Measurements from ENCODE around the gene IL12RB1. TPM values are rescaled to one million over a fixed set of nuclear protein-coding genes. Genes with fewer than 3 reads are reported as not detected.
A peak's percentile ranks its signal among the peaks of the same experiment; 100 is the strongest.

The IL12RB1 gene
- total and polyA plus RNA-seq, 2 donors, result 3.7 to 7.4 TPM

DNA sequence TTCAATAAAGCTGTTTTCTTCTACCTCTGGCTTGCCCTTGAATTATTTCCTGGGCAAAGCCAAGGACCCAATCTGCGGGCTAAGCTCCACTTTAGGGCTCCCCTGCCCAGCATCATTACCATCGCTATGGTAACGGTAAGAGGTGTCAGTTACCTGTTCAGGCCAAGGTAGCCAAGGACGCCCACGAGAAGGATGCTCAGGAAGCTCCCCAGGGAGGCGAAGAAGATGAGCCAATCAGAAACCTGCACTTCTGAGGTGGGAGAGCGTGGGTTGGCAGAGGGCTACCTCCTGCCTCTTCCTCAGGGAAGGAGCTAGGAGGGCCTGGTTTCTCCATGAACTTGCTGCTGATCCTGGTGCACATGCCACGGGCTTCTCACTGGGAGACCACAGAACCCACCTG lies 24.7 kb downstream of the IL12RB1 start:
- no peak for DNase-seq (ENCODE audit: low read depth in 6 of 9, low spot score in 9 of 9)
- no peak overlapping the region for H3K4me3 ChIP-seq (ENCODE audit: low read length in 2 of 2)
- no peak overlapping the region for H3K27ac ChIP-seq (ENCODE audit: low read depth in 1 of 2, low read length in 1 of 2)
- H3K27me3 ChIP-seq (ENCODE audit: control insufficient read depth in 2 of 2, insufficient read depth in 1 of 2, low read length in 1 of 2), result no peaks in the 10 kb centered on the region
- 92% methylated on average over 8 of the region's 8 CpGs for WGBS
- peaks cover 0 to 6% of the 10 kb centered on the region in 2 donors for H3K9me3 ChIP-seq (ENCODE audit: control insufficient read depth in 2 of 2, insufficient read depth in 1 of 2, low read length in 1 of 2)
- H3K4me1 ChIP-seq (ENCODE audit: control insufficient read depth in 2 of 2, insufficient read depth in 2 of 2, low read length in 2 of 2), result peaks cover 4 to 14% of the 10 kb centered on the region in 2 donors
- H3K36me3 ChIP-seq (ENCODE audit: control insufficient read depth in 2 of 2, insufficient read depth in 2 of 2, low read length in 1 of 2), result no peaks in the 10 kb centered on the region

GRCh38 chr19:18060472-18060871 lies 26.3 kb downstream of the IL12RB1 start:
- Histone ChIP-seq H3K9me3 (ENCODE audit: control insufficient read depth in 2 of 2, insufficient read depth in 1 of 2, low read length in 1 of 2) (peaks cover 0 to 6% of the 10 kb centered on the region in 2 donors), H3K4me1 (ENCODE audit: control insufficient read depth in 2 of 2, insufficient read depth in 2 of 2, low read length in 2 of 2) (peaks cover 4 to 14% of the 10 kb centered on the region in 2 donors), H3K27me3 (ENCODE audit: control insufficient read depth in 2 of 2, insufficient read depth in 1 of 2, low read length in 1 of 2) (no peaks in the 10 kb centered on the region), H3K4me3 (ENCODE audit: low read length in 2 of 2) (no peak overlapping the region), H3K27ac (ENCODE audit: low read depth in 1 of 2, low read length in 1 of 2) (no peak overlapping the region), H3K36me3 (ENCODE audit: control insufficient read depth in 2 of 2, insufficient read depth in 2 of 2, low read length in 1 of 2) (no peaks in the 10 kb centered on the region)
- DNase-seq (ENCODE audit: low read depth in 6 of 9, low spot score in 9 of 9), result no peak
- 95% methylated on average over 6 of the region's 6 CpGs for WGBS

DNA sequence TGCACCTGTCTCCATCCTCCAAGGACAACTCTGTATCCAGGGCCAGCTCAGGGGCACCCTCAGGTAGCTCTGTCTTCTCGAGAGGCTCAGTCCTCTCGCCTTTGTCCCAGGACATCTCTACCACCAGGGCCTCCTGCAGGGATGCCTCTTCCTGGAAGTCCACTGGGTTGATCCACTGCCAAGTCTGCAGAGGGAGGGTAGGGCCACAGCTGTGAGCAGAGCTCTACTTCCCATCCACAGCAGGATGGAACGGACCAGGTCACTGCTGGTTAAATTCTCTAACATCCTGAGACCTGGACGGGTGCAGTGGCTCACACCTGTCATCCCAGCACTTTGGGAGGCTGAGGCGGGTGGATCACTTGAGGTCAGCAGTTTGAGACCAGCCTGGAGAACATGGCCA lies 26.8 kb downstream of the IL12RB1 start:
- Histone ChIP-seq H3K4me1 (ENCODE audit: control insufficient read depth in 2 of 2, insufficient read depth in 2 of 2, low read length in 2 of 2) (peaks cover 4 to 14% of the 10 kb centered on the region in 2 donors), H3K36me3 (ENCODE audit: control insufficient read depth in 2 of 2, insufficient read depth in 2 of 2, low read length in 1 of 2) (no peaks in the 10 kb centered on the region), H3K27me3 (ENCODE audit: control insufficient read depth in 2 of 2, insufficient read depth in 1 of 2, low read length in 1 of 2) (no peaks in the 10 kb centered on the region), H3K4me3 (ENCODE audit: low read length in 2 of 2) (no peak overlapping the region), H3K9me3 (ENCODE audit: control insufficient read depth in 2 of 2, insufficient read depth in 1 of 2, low read length in 1 of 2) (peaks cover 0 to 6% of the 10 kb centered on the region in 2 donors), H3K27ac (ENCODE audit: low read depth in 1 of 2, low read length in 1 of 2) (no peak overlapping the region)
- no peak for DNase-seq (ENCODE audit: low read depth in 6 of 9, low spot score in 9 of 9)
- whole genome bisulfite sequencing, result 95% methylated on average over 5 of the region's 5 CpGs

DNA sequence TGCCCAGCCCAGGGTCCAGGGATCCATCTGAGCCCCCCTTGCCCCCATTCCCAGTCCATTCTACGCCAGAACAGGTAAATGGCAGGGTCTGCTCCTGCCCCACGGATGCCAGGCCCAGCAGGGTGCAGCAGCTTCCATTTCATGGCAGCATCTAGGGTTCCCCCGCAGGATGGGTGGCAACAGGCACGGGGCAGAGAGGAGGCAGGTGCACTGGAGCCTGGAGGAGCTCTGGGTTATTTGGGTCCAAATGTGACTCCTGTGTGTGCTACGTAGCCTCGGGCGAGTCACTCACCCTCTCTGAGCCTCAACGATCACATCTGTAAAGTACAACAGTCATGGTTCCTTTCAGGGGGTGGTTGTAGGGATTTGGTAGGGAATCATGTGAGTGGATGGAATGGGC lies 27.4 kb downstream of the IL12RB1 start:
- Histone ChIP-seq H3K4me1 (ENCODE audit: control insufficient read depth in 2 of 2, insufficient read depth in 2 of 2, low read length in 2 of 2) (peaks cover 4 to 14% of the 10 kb centered on the region in 2 donors), H3K4me3 (ENCODE audit: low read length in 2 of 2) (no peak overlapping the region), H3K36me3 (ENCODE audit: control insufficient read depth in 2 of 2, insufficient read depth in 2 of 2, low read length in 1 of 2) (no peaks in the 10 kb centered on the region), H3K9me3 (ENCODE audit: control insufficient read depth in 2 of 2, insufficient read depth in 1 of 2, low read length in 1 of 2) (peaks cover 0 to 6% of the 10 kb centered on the region in 2 donors), H3K27ac (ENCODE audit: low read depth in 1 of 2, low read length in 1 of 2) (no peak overlapping the region), H3K27me3 (ENCODE audit: control insufficient read depth in 2 of 2, insufficient read depth in 1 of 2, low read length in 1 of 2) (no peaks in the 10 kb centered on the region)
- DNase-seq (ENCODE audit: low read depth in 6 of 9, low spot score in 9 of 9), result no peak
- 91% methylated on average over 8 of the region's 8 CpGs for WGBS

DNA sequence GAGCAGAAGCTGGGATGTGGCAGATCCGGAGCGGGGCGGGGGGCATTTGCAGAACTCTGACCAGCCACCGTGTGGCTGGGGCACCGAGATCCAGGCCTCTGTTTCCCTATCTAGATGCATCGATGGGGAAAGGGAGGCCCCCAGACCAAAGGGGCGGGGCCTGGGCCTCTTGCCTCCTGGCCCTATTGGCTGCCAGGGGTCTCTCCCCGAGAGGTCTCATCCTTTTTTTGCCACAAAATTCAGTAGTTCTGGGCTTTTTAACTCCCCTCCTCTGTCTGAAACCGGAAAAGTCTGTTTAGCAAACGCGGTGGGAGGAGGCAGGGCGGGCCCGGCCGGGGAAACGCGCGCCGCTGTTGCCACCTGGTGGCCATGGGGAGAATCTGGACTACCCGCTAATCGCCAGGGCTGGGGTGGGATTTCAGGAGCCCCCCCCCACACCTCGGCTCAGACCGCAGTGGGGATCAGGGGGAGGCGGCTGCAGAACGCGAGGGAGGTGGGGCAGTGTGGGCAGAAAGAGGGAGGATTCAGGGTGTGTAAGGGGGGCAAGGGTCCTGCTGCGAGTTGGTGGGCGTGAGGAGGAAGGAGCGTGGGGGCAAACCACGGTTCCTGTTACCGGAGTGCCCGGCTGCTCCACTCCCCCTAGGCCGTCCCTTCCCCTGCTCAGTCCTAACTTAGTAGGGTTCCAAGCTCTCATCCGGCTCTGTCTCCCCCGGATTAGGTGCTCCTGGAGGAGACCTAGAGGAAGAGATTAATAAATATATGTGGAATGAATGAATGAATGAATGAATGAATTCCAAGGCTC lies 28.3 kb downstream of the IL12RB1 start:
- Histone ChIP-seq H3K4me3 (ENCODE audit: low read length in 2 of 2) (peak overlapping the region; percentile 1 to 26), H3K27ac (ENCODE audit: low read depth in 1 of 2, low read length in 1 of 2) (peak overlapping the region; percentile 21 to 92), H3K9me3 (ENCODE audit: control insufficient read depth in 2 of 2, insufficient read depth in 1 of 2, low read length in 1 of 2) (peaks cover 0 to 6% of the 10 kb centered on the region in 2 donors), H3K27me3 (ENCODE audit: control insufficient read depth in 2 of 2, insufficient read depth in 1 of 2, low read length in 1 of 2) (no peaks in the 10 kb centered on the region), H3K36me3 (ENCODE audit: control insufficient read depth in 2 of 2, insufficient read depth in 2 of 2, low read length in 1 of 2) (no peaks in the 10 kb centered on the region), H3K4me1 (ENCODE audit: control insufficient read depth in 2 of 2, insufficient read depth in 2 of 2, low read length in 2 of 2) (peaks cover 4 to 14% of the 10 kb centered on the region in 2 donors)
- WGBS, result 7% methylated on average over 34 of the region's 34 CpGs
- peak; percentile 62 to 92 (median 79) for DNase-seq (ENCODE audit: low read depth in 6 of 9, low spot score in 9 of 9)

DNA sequence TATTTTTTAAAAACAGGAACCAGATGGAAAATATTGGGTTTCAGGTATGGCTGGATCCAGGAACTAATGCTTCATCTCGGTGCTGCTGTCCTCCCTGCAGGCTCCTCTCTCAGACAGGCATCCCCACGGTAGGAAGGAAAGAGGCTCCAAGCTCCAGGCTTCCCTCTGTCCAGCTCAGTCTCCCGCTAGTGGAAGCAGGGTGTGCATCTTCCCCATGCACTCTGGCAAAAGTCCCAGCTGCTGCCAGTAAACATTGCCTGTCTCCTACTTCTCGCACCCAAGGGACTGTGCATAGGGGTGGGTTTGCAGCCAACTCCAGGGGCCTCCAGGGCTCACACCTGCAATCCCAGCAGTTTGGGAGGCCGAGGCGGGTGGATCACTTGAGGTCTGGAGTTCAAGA lies 29.2 kb downstream of the IL12RB1 start:
- Histone ChIP-seq H3K27me3 (ENCODE audit: control insufficient read depth in 2 of 2, insufficient read depth in 1 of 2, low read length in 1 of 2) (no peaks in the 10 kb centered on the region), H3K4me3 (ENCODE audit: low read length in 2 of 2) (no peak overlapping the region), H3K27ac (ENCODE audit: low read depth in 1 of 2, low read length in 1 of 2) (peak overlapping the region; percentile 19 to 92), H3K9me3 (ENCODE audit: control insufficient read depth in 2 of 2, insufficient read depth in 1 of 2, low read length in 1 of 2) (peaks cover 0 to 6% of the 10 kb centered on the region in 2 donors), H3K36me3 (ENCODE audit: control insufficient read depth in 2 of 2, insufficient read depth in 2 of 2, low read length in 1 of 2) (no peaks in the 10 kb centered on the region), H3K4me1 (ENCODE audit: control insufficient read depth in 2 of 2, insufficient read depth in 2 of 2, low read length in 2 of 2) (peaks cover 4 to 14% of the 10 kb centered on the region in 2 donors)
- no peak for DNase-seq (ENCODE audit: low read depth in 6 of 9, low spot score in 9 of 9)
- 94% methylated on average over 6 of the region's 6 CpGs for WGBS

- Histone ChIP-seq H3K27ac (ENCODE audit: low read depth in 1 of 2, low read length in 1 of 2) (no peak overlapping the region), H3K4me3 (ENCODE audit: low read length in 2 of 2) (no peak overlapping the region), H3K4me1 (ENCODE audit: control insufficient read depth in 2 of 2, insufficient read depth in 2 of 2, low read length in 2 of 2) (peaks cover 4 to 19% of the 10 kb centered on the region in 2 donors), H3K36me3 (ENCODE audit: control insufficient read depth in 2 of 2, insufficient read depth in 2 of 2, low read length in 1 of 2) (no peaks in the 10 kb centered on the region), H3K27me3 (ENCODE audit: control insufficient read depth in 2 of 2, insufficient read depth in 1 of 2, low read length in 1 of 2) (peaks cover 0 to 7% of the 10 kb centered on the region in 2 donors), H3K9me3 (ENCODE audit: control insufficient read depth in 2 of 2, insufficient read depth in 1 of 2, low read length in 1 of 2) (peaks cover 0 to 6% of the 10 kb centered on the region in 2 donors)
- WGBS, result 97% methylated on average over 5 of the region's 5 CpGs
- DNase-seq (ENCODE audit: low read depth in 6 of 9, low spot score in 9 of 9), result no peak
Observed at GRCh38 chr19:18055967-18056366, 30.8 kb downstream of the IL12RB1 start.

DNA sequence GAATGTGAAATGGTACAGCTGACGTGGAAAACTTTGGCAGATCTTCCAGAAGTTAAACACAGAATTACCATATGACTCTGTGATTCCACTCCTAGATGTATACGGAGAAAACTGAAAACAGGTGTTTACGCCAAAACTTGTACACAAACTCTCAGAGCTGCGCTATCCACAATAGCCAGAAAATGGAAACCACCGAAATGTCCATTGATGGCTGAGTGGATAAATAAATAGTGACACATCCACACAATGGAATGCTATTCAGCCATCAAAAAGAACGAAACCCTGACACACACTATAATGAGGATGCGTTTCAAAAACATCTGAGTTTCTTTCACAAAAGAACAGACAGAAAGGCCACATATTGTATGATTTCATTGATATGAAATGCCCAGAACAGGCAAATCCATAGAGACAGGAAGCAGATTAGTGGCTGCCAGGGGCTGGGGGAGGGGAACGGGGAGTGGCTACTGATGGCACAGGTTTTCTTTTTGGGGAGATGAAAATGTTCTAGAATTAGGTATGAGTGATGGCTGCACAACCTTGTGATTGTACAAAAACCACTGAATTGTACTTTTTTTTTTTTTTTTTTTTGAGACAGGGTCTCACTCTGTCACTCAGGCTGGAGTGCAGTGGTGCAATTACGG lies 33.0 kb downstream of the IL12RB1 start:
- Histone ChIP-seq H3K27ac (ENCODE audit: low read depth in 1 of 2, low read length in 1 of 2) (no peak overlapping the region), H3K27me3 (ENCODE audit: control insufficient read depth in 2 of 2, insufficient read depth in 1 of 2, low read length in 1 of 2) (peaks cover 0 to 7% of the 10 kb centered on the region in 2 donors), H3K4me3 (ENCODE audit: low read length in 2 of 2) (no peak overlapping the region), H3K4me1 (ENCODE audit: control insufficient read depth in 2 of 2, insufficient read depth in 2 of 2, low read length in 2 of 2) (peaks cover 4 to 21% of the 10 kb centered on the region in 2 donors), H3K36me3 (ENCODE audit: control insufficient read depth in 2 of 2, insufficient read depth in 2 of 2, low read length in 1 of 2) (no peaks in the 10 kb centered on the region), H3K9me3 (ENCODE audit: control insufficient read depth in 2 of 2, insufficient read depth in 1 of 2, low read length in 1 of 2) (peaks cover 0 to 6% of the 10 kb centered on the region in 2 donors)
- 88% methylated on average over 9 of the region's 9 CpGs for WGBS
- DNase-seq (ENCODE audit: low read depth in 6 of 9, low spot score in 9 of 9), result no peak

DNA sequence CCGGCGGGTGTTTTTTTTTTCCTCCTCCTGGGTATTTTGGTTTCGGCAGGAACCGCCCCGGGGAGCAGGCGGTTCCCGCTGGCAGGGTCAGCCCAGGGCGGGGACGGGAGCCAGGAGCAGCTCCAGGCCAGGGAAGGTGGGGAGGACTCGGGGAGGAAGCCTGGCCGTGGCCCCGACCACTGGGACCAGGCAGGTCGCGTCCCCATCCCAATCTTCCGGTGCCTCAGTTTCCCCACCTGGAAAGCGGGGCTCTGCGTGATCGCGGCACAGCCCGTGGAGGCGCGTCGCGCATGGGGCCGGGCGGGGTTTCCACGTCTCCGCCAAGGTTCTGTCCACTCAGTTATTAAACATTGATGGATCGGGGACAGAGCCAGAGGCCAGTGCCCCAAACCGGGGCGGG lies 34.8 kb downstream of the IL12RB1 start:
- Histone ChIP-seq H3K9me3 (ENCODE audit: control insufficient read depth in 2 of 2, insufficient read depth in 1 of 2, low read length in 1 of 2) (no peaks in the 10 kb centered on the region), H3K4me1 (ENCODE audit: control insufficient read depth in 2 of 2, insufficient read depth in 2 of 2, low read length in 2 of 2) (peaks cover 0 to 8% of the 10 kb centered on the region in 2 donors), H3K36me3 (ENCODE audit: control insufficient read depth in 2 of 2, insufficient read depth in 2 of 2, low read length in 1 of 2) (no peaks in the 10 kb centered on the region), H3K4me3 (ENCODE audit: low read length in 2 of 2) (no peak overlapping the region), H3K27ac (ENCODE audit: low read depth in 1 of 2, low read length in 1 of 2) (no peak overlapping the region), H3K27me3 (ENCODE audit: control insufficient read depth in 2 of 2, insufficient read depth in 1 of 2, low read length in 1 of 2) (peaks cover 0 to 7% of the 10 kb centered on the region in 2 donors)
- 74% methylated on average over 31 of the region's 31 CpGs for WGBS
- DNase-seq (ENCODE audit: low read depth in 6 of 9, low spot score in 9 of 9), result no peak
